Osteoblast (primary cell): ENCODE results near the gene LY9. TPM values are rescaled to one million over a fixed set of nuclear protein-coding genes. Genes with fewer than 3 reads are reported as not detected.

Source experiments
- DNase-seq: peaks from one replicate; pipeline ENCODE4 v3.0.0; 2011; ENCODE audit warnings: low spot score, mixed read lengths; ENCODE audit not compliant: insufficient read length; ENCODE audit errors: missing footprints
- H2AFZ ChIP-seq: 2 replicates; pipeline ENCODE4 v1.6.0; 2011; ENCODE audit warnings: mild to moderate bottlenecking, low read length
- H3K27ac ChIP-seq: 2 replicates; pipeline ENCODE4 v1.5.1; 2011; ENCODE audit warnings: mild to moderate bottlenecking, low read depth, low read length, moderate library complexity
- H3K27me3 ChIP-seq: 2 replicates; pipeline ENCODE4 v1.6.0; 2012; ENCODE audit warnings: mild to moderate bottlenecking, control low read depth, inconsistent platforms, low read length, moderate library complexity; ENCODE audit not compliant: insufficient read depth
- H3K36me3 ChIP-seq: 2 replicates; pipeline ENCODE4 v1.5.1; 2011; ENCODE audit warnings: mild to moderate bottlenecking, low read length, control low read depth, moderate library complexity; ENCODE audit not compliant: insufficient read depth
- H3K4me1 ChIP-seq: 2 replicates; pipeline ENCODE4 v1.5.1; 2011; ENCODE audit warnings: mild to moderate bottlenecking, low read length, control low read depth, moderate library complexity; ENCODE audit not compliant: insufficient read depth
- H3K4me2 ChIP-seq: 2 replicates; pipeline ENCODE4 v1.6.0; 2011; ENCODE audit warnings: mild to moderate bottlenecking, low read length; ENCODE audit not compliant: insufficient read depth
- H3K4me3 ChIP-seq: fragments of 200-600 bp; sonication (generic); 3 replicates; pipeline ENCODE4 v1.5.1; 2012; ENCODE audit warnings: mild to moderate bottlenecking, low read length, inconsistent platforms; ENCODE audit not compliant: insufficient read depth
- H3K79me2 ChIP-seq: 2 replicates; pipeline ENCODE4 v1.6.0; 2012; ENCODE audit warnings: mild to moderate bottlenecking, low read length, control low read depth, inconsistent platforms; ENCODE audit not compliant: insufficient read depth
- H3K9me3 ChIP-seq: 2 replicates; pipeline ENCODE4 v1.5.1; 2011; ENCODE audit warnings: low read depth, low read length, control low read depth
- H4K20me1 ChIP-seq: 2 replicates; pipeline ENCODE4 v1.6.0; 2012; ENCODE audit warnings: mild to moderate bottlenecking, low read length, control low read depth; ENCODE audit not compliant: insufficient read depth
- CTCF ChIP-seq: IDR thresholded peaks from 2 replicates; pipeline ENCODE4 v1.5.1; 2011; ENCODE audit warnings: mild to moderate bottlenecking, low read depth, low read length, moderate library complexity; ENCODE audit errors: extremely low read depth
- total RNA-seq: library from RNA; depleted of rRNA; stranded (reverse); fragments of >200 nt; gene quantifications from 2 replicates; pipeline ENCODE4 v1.2.3, GENCODE V29; 2012

Gene LY9
- total RNA-seq, 1 donor: not detected

- no peaks in the 10 kb centered on the region for H3K79me2 ChIP-seq
- H3K4me2 ChIP-seq: no peak overlapping the region
- no peak overlapping the region for H2AFZ ChIP-seq
- no peaks in the 10 kb centered on the region for H3K36me3 ChIP-seq
- DNase-seq: no peak
- no peaks in the 10 kb centered on the region for H3K27me3 ChIP-seq
- no peaks in the 10 kb centered on the region for H3K4me1 ChIP-seq
- no peaks in the 10 kb centered on the region for H3K9me3 ChIP-seq
- no peak for TF ChIP-seq CTCF
- no peaks in the 10 kb centered on the region for H4K20me1 ChIP-seq
- no peak overlapping the region for H3K4me3 ChIP-seq
- H3K27ac ChIP-seq: no peak overlapping the region
Observed at GRCh38 chr1:160752924-160753323, 43.0 kb upstream of the LY9 start.

- no peaks in the 10 kb centered on the region for H4K20me1 ChIP-seq
- no peaks in the 10 kb centered on the region for H3K36me3 ChIP-seq
- H3K4me1 ChIP-seq: no peaks in the 10 kb centered on the region
- H3K4me2 ChIP-seq: no peak overlapping the region
- H3K79me2 ChIP-seq: no peaks in the 10 kb centered on the region
- no peak overlapping the region for H3K27ac ChIP-seq
- H3K4me3 ChIP-seq: no peak overlapping the region
- TF ChIP-seq CTCF: no peak
- no peaks in the 10 kb centered on the region for H3K27me3 ChIP-seq
- H2AFZ ChIP-seq: no peak overlapping the region
- no peaks in the 10 kb centered on the region for H3K9me3 ChIP-seq
- DNase-seq: no peak
Observed at GRCh38 chr1:160753594-160753993, 42.4 kb upstream of the LY9 start.

GRCh38 chr1:160755461-160755860 lies 40.5 kb upstream of the LY9 start:
- Histone ChIP-seq H4K20me1 (no peaks in the 10 kb centered on the region), H3K9me3 (no peaks in the 10 kb centered on the region), H3K4me3 (no peak overlapping the region), H3K27ac (no peak overlapping the region), H3K27me3 (no peaks in the 10 kb centered on the region), H3K79me2 (no peaks in the 10 kb centered on the region), H3K4me2 (no peak overlapping the region), H2AFZ (no peak overlapping the region), H3K4me1 (no peaks in the 10 kb centered on the region), H3K36me3 (no peaks in the 10 kb centered on the region)
- no peak for DNase-seq
- TF ChIP-seq CTCF: no peak

GRCh38 chr1:160755911-160756848 lies 39.8 kb upstream of the LY9 start:
- no peak for TF ChIP-seq CTCF
- no peak for DNase-seq
- H2AFZ ChIP-seq: no peak overlapping the region
- H3K27ac ChIP-seq: no peak overlapping the region
- no peak overlapping the region for H3K4me3 ChIP-seq
- no peaks in the 10 kb centered on the region for H3K79me2 ChIP-seq
- no peaks in the 10 kb centered on the region for H3K36me3 ChIP-seq
- no peaks in the 10 kb centered on the region for H3K4me1 ChIP-seq
- H3K27me3 ChIP-seq: no peaks in the 10 kb centered on the region
- no peak overlapping the region for H3K4me2 ChIP-seq
- H3K9me3 ChIP-seq: no peaks in the 10 kb centered on the region
- no peaks in the 10 kb centered on the region for H4K20me1 ChIP-seq
